HG03025 (cell line): ENCODE measurements around the gene SP2.

Source experiments
- ATAC-seq: cut with Tn5 transposase; IDR thresholded peaks from one replicate; pipeline ENCODE4 v1.9.1; 2021; ENCODE audit warnings: mild to moderate bottlenecking, moderate library complexity; ENCODE audit not compliant: unreplicated experiment, low FRiP score

Gene SP2

GRCh38 chr17:47946516-47946915 is 50.5 kb downstream of the SP2 start:
- ATAC-seq: no peak

- ATAC-seq: no peak
Observed at GRCh38 chr17:47946929-47947397, 50.9 kb downstream of the SP2 start.

GRCh38 chr17:47948706-47949196 is 52.7 kb downstream of the SP2 start:
- no peak for ATAC-seq

GRCh38 chr17:47949197-47949759 is 53.2 kb downstream of the SP2 start:
- ATAC-seq: no peak

- peak; percentile 41 for ATAC-seq
Observed at GRCh38 chr17:47949946-47950345, 53.9 kb downstream of the SP2 start.

GRCh38 chr17:47950448-47950847 is 54.4 kb downstream of the SP2 start:
- ATAC-seq: no peak

- ATAC-seq: no peak
Observed at GRCh38 chr17:47952171-47953021, 56.4 kb downstream of the SP2 start.

- ATAC-seq: no peak
Observed at GRCh38 chr17:47953909-47954308, 57.9 kb downstream of the SP2 start.

GRCh38 chr17:47955497-47956461 is 59.7 kb downstream of the SP2 start:
- ATAC-seq: no peak

GRCh38 chr17:47956791-47957590 is 61.0 kb downstream of the SP2 start:
- ATAC-seq: no peak

GRCh38 chr17:47957591-47958490 is 61.8 kb downstream of the SP2 start, which contains the start of gene PRR15L:
Gene PRR15L, minus strand, starts transcription at chr17:47957883. Its CDS starts 4,649 bp downstream, at chr17:47953234.
- no peak for ATAC-seq

GRCh38 chr17:47959825-47960655 is 64.0 kb downstream of the SP2 start:
- ATAC-seq: no peak

- ATAC-seq: no peak
Observed at GRCh38 chr17:47961406-47961805, 65.4 kb downstream of the SP2 start.

- ATAC-seq: no peak
Observed at GRCh38 chr17:47962901-47963300, 66.9 kb downstream of the SP2 start.

GRCh38 chr17:47964856-47965255 is 68.8 kb downstream of the SP2 start:
- no peak for ATAC-seq

GRCh38 chr17:47966079-47966519 is 70.1 kb downstream of the SP2 start:
- no peak for ATAC-seq

- no peak for ATAC-seq
Observed at GRCh38 chr17:47967607-47968252, 71.7 kb downstream of the SP2 start.
